Endodermal cell (in vitro differentiated cells): Measurements from ENCODE around the gene ACTRT2. TPM values are rescaled to one million over a fixed set of nuclear protein-coding genes. Genes with fewer than 3 reads are reported as not detected.

ENCODE experiments used
- DNase-seq: peaks from one replicate; pipeline ENCODE4 v3.0.0-alpha.2; 2017
- H3K27ac ChIP-seq: 2 replicates; pipeline ENCODE4 v1.5.1; 2013; ENCODE audit warnings: mild to moderate bottlenecking, low read depth, low read length, moderate library complexity
- H3K27me3 ChIP-seq: 2 replicates; pipeline ENCODE4 v1.6.1; 2013; ENCODE audit warnings: mild to moderate bottlenecking, low read length, moderate library complexity; ENCODE audit not compliant: insufficient read depth, control insufficient read depth, poor library complexity, severe bottlenecking
- H3K36me3 ChIP-seq: 2 replicates; pipeline ENCODE4 v1.7.0; 2013; ENCODE audit warnings: mild to moderate bottlenecking, low read length, moderate library complexity; ENCODE audit not compliant: control insufficient read depth, insufficient read depth
- H3K4me1 ChIP-seq: one replicate; pipeline ENCODE4 v1.7.0; 2013; ENCODE audit warnings: low read length; ENCODE audit not compliant: control insufficient read depth, insufficient read depth
- H3K4me3 ChIP-seq: 2 replicates; pipeline ENCODE4 v1.5.1; 2013; ENCODE audit warnings: mild to moderate bottlenecking, low read length, moderate library complexity
- H3K9ac ChIP-seq: 2 replicates; pipeline ENCODE4 v1.6.1; 2013; ENCODE audit warnings: mild to moderate bottlenecking, low read length, moderate library complexity; ENCODE audit not compliant: poor library complexity, severe bottlenecking; ENCODE audit errors: extremely low read depth
- H3K9me3 ChIP-seq: 2 replicates; pipeline ENCODE4 v1.6.1; 2013; ENCODE audit warnings: mild to moderate bottlenecking, low read length, moderate library complexity; ENCODE audit not compliant: control insufficient read depth
- H3K27ac Mint-ChIP-seq: 2 replicates; pipeline ENCODE4 v1.8.0; 2020; ENCODE audit warnings: mixed read lengths
- H3K27me3 Mint-ChIP-seq: 2 replicates; pipeline ENCODE4 v1.8.0; 2021; ENCODE audit warnings: mild to moderate bottlenecking, mixed read lengths; ENCODE audit not compliant: insufficient read depth
- H3K36me3 Mint-ChIP-seq: 2 replicates; pipeline ENCODE4 v1.8.0; 2020; ENCODE audit warnings: low read depth, mixed read lengths
- H3K4me1 Mint-ChIP-seq: 2 replicates; pipeline ENCODE4 v1.8.0; 2020; ENCODE audit warnings: mixed read lengths
- H3K4me3 Mint-ChIP-seq: 2 replicates; pipeline ENCODE4 v1.8.0; 2020; ENCODE audit warnings: mild to moderate bottlenecking, moderate library complexity, mixed read lengths
- H3K9me3 Mint-ChIP-seq: 2 replicates; pipeline ENCODE4 v1.8.0; 2020; ENCODE audit warnings: mild to moderate bottlenecking, mixed read lengths
- WGBS, 2 experiments: methylation state at CpG; one replicate each; pipeline versions ENCODE4 v1.1.5 to v1.1.7; 2013; ENCODE audit warnings: missing lambda C conversion rate in 2 of 2, mixed read lengths in 1 of 2; ENCODE audit not compliant: insufficient coverage in 1 of 2, insufficient read length in 1 of 2; 5-methylcytosine and 5-hydroxymethylcytosine counted together
- total RNA-seq, 2 donors: library from RNA; stranded (reverse); fragmentation: NEBNext Ultra II Directional in 1 of 2; extraction: Animal tissue kit (Norgen Biotek cat#: 25700) in 1 of 2; gene quantifications; 2 replicates in 1 of 2; 3 replicates in 1 of 2; pipeline ENCODE4 v1.2.1, GENCODE V29; 2021
- TF ChIP-seq, protein P1 (sequence below): fragments of 200-600 bp; sonication (generic); conservative IDR thresholded peaks from 2 replicates; pipeline ENCODE4 v1.5.0; 2021; ENCODE audit warnings: antibody characterized with exemption, mild to moderate bottlenecking

Gene ACTRT2
- total RNA-seq, 2 donors from 2014 or later: not detected

DNA sequence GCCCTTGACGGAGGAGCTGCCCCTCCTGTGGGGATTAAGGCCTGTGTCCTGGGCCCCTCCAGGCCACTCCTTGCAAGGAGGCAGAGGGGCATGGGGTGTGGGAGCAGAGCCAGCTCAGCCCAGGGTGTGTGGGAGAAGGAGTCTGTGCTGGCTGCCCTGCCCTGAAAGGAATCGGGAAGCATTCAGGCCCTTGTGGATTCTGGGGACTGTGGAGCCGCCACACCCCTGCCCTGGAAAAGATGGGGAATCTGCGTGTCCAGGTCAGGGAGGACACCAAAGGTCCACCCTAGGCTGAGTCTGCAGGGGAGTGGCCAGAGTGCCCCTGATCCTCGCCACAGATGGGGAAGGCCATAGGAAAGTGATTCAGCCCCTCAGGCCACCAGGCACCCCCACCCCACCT, 31.2 kb downstream of the ACTRT2 start:
- Histone ChIP-seq H3K9ac (no peak overlapping the region), H3K9me3 (no peaks in the 10 kb centered on the region), H3K36me3 (no peaks in the 10 kb centered on the region), H3K4me3 (no peak overlapping the region), H3K27ac (no peak overlapping the region), H3K27me3 (peaks cover 9% of the 10 kb centered on the region), H3K4me1 (no peaks in the 10 kb centered on the region)
- Mint-ChIP-seq H3K36me3 (peaks cover 3% of the 10 kb centered on the region), H3K4me3 (no peak overlapping the region), H3K4me1 (no peaks in the 10 kb centered on the region), H3K9me3 (peaks cover 47% of the 10 kb centered on the region), H3K27ac (no peak overlapping the region), H3K27me3 (peaks cover 18% of the 10 kb centered on the region)
- WGBS, 2 experiments: 75% methylated on average over 5 of the region's 5 CpGs; no CpG with 5 or more reads in 1 of the 2 experiments
- DNase-seq: peak; percentile 8
- TF ChIP-seq, protein P1, sequence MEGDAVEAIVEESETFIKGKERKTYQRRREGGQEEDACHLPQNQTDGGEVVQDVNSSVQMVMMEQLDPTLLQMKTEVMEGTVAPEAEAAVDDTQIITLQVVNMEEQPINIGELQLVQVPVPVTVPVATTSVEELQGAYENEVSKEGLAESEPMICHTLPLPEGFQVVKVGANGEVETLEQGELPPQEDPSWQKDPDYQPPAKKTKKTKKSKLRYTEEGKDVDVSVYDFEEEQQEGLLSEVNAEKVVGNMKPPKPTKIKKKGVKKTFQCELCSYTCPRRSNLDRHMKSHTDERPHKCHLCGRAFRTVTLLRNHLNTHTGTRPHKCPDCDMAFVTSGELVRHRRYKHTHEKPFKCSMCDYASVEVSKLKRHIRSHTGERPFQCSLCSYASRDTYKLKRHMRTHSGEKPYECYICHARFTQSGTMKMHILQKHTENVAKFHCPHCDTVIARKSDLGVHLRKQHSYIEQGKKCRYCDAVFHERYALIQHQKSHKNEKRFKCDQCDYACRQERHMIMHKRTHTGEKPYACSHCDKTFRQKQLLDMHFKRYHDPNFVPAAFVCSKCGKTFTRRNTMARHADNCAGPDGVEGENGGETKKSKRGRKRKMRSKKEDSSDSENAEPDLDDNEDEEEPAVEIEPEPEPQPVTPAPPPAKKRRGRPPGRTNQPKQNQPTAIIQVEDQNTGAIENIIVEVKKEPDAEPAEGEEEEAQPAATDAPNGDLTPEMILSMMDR: no peak

DNA sequence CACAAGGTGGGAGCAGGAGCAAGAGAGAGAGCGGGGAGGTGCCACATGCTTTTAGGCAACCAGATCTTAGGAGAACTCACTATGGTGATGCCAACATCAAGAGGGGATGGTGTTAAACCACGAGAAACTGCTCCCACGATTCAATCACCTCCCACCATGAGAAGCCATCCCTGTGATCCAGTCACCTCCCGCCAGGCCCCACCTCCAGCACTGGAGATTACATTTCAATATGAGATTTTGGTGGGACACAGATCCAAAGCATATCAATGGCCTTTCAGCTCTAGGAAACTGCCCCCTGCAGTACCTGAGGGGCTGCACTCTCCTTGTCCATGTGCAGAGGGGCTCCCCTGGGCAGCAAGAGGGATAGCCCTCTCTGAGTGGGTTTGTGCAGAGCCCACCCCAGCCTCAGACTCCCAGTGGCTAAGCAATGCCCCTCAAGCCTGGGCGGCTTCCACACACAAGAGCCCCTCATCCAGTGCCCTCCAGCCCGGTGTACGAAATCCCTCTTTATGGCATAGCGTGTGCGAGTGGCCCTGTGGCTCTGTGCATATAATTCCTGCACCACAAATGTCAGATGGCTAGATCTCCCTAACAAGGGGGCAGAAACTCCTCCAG, 32.2 kb downstream of the ACTRT2 start:
- Mint-ChIP-seq H3K4me1 (no peaks in the 10 kb centered on the region), H3K9me3 (peaks cover 44% of the 10 kb centered on the region), H3K36me3 (peaks cover 3% of the 10 kb centered on the region), H3K27ac (no peak overlapping the region), H3K27me3 (peaks cover 27% of the 10 kb centered on the region), H3K4me3 (no peak overlapping the region)
- no peaks in the 10 kb centered on the region for H3K4me1 ChIP-seq
- no peaks in the 10 kb centered on the region for H3K36me3 ChIP-seq
- TF ChIP-seq, protein P1: no peak
- peak; percentile 17 for DNase-seq
- peaks cover 18% of the 10 kb centered on the region for H3K27me3 ChIP-seq
- no peak overlapping the region for H3K9ac ChIP-seq
- H3K9me3 ChIP-seq: no peaks in the 10 kb centered on the region
- WGBS, 2 experiments: 89% methylated on average over 6 to 9 of the region's 9 CpGs
- H3K27ac ChIP-seq: no peak overlapping the region
- H3K4me3 ChIP-seq: no peak overlapping the region

DNA sequence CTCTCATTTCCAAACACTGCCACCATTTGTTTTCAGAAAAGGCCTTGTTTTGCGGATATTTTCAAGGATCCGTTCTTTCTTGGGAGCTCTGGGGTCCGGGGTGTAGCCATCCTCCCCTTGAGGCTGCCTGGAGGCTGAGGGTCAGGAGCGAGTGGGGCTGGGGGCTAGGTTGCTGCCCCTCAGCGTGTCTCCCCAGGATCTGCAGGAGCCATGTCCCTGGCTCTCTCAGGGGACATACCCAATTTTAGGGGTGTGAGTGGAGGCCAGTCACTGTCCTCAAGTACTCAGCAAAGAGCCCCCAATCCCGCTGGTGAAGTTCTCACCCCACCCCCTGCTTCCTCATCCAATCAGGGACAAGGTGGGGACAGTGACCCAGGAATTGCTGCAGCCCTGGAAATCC, 32.7 kb downstream of the ACTRT2 start:
- peaks cover 32% of the 10 kb centered on the region for H3K27me3 Mint-ChIP-seq
- H3K9me3 ChIP-seq: no peaks in the 10 kb centered on the region
- no peak overlapping the region for H3K27ac Mint-ChIP-seq
- TF ChIP-seq, protein P1: no peak
- peaks cover 24% of the 10 kb centered on the region for H3K27me3 ChIP-seq
- no peaks in the 10 kb centered on the region for H3K36me3 ChIP-seq
- no peak overlapping the region for H3K4me3 Mint-ChIP-seq
- no peaks in the 10 kb centered on the region for H3K4me1 Mint-ChIP-seq
- no peak overlapping the region for H3K27ac ChIP-seq
- no peaks in the 10 kb centered on the region for H3K4me1 ChIP-seq
- peaks cover 40% of the 10 kb centered on the region for H3K9me3 Mint-ChIP-seq
- H3K4me3 ChIP-seq: no peak overlapping the region
- peak; percentile 13 for DNase-seq
- no peak overlapping the region for H3K9ac ChIP-seq
- peaks cover 3% of the 10 kb centered on the region for H3K36me3 Mint-ChIP-seq
- 76 to 80% methylated on average over 2 to 6 of the region's 6 CpGs for WGBS, 2 experiments
